OCI-LY3 (cell line): ENCODE data around the gene NR3C1.

ENCODE experiments used
- CTCF ChIP-seq: fragments of 200-600, 300-600 bp; sonication (generic); IDR thresholded peaks from 2 replicates; pipeline ENCODE4 v1.5.1; 2014; ENCODE audit warnings: antibody characterized with exemption, low read length, low read depth
- EZH2phosphoT487 ChIP-seq: fragments of 200-600 bp; shearing (Covaris generic); IDR thresholded peaks from 2 replicates; pipeline ENCODE4 v1.6.1; 2018; ENCODE audit warnings: antibody characterized with exemption, mixed run types, low read depth

GRCh38 chr5:143284521-143284920 lies 119.0 kb downstream of the NR3C1 start:
- TF ChIP-seq CTCF (no peak), EZH2phosphoT487 (no peak)
